HCT116 (cell line): ENCODE measurements around the gene CLDN2. TPM values are rescaled to one million over a fixed set of nuclear protein-coding genes. Genes with fewer than 3 reads are reported as not detected.

Experiments
- ATAC-seq: fragments of 200-7000 bp; cut with Tn5 transposase; 2 replicates; pipeline ENCODE4 v1.9.1; 2020; ENCODE audit warnings: mild to moderate bottlenecking, moderate library complexity
- BruUV-seq: library from RNA; stranded (reverse); fragments of 400-500 nt; replicated peaks from 2 replicates; lab custom pipeline; 2021; lab: Mats Ljungman, UMichigan
- CTCF ChIA-PET: fragments of 300-600 bp; sonication (Branson Sonifier 250); formaldehyde crosslinking; loops from one replicate; lab custom pipeline; 2021; ENCODE audit warnings: antibody characterized with exemption; lab: Charles Lee
- POLR2A ChIA-PET: fragments of 300-600, 350-600 bp; sonication (Branson Sonifier 250); formaldehyde crosslinking; loops from one replicate; lab custom pipeline; 2021; ENCODE audit warnings: antibody characterized with exemption; lab: Charles Lee
- RAD21 ChIA-PET, 2 experiments: fragments of 300-600 bp; sonication (Branson Sonifier 250); formaldehyde crosslinking; loops; one replicate each; lab custom pipeline; 2023; ENCODE audit warnings: low total read pairs in 2 of 2; ENCODE audit not compliant: uncharacterized antibody in 2 of 2, unreplicated experiment in 2 of 2, low non-redundant PET in 1 of 2; lab: Charles Lee
- DNase-seq: peaks from one replicate; pipeline ENCODE4 v3.0.0-alpha.2; 2010; ENCODE audit warnings: low read depth, low spot score
- H2AFZ ChIP-seq: fragments of 200-600 bp; shearing (Covaris generic), sonication (generic); 2 replicates; pipeline ENCODE4 v1.6.1; 2017; ENCODE audit warnings: low read depth, mixed run types, mixed read lengths, antibody characterized with exemption, low read length; ENCODE audit not compliant: poor library complexity, severe bottlenecking
- H3K27ac ChIP-seq: 2 replicates; pipeline ENCODE4 v1.5.1; 2012; ENCODE audit warnings: low read depth, low read length
- H3K27me3 ChIP-seq: fragments of 200-600 bp; sonication (generic); 2 replicates; pipeline ENCODE4 v1.6.1; 2016; ENCODE audit warnings: mixed run types, low read length, mixed read lengths; ENCODE audit not compliant: insufficient read depth
- H3K36me3 ChIP-seq, 2 experiments: fragments of 200-500 bp in 1 of 2; fragments of 200-600 bp in 1 of 2; sonication (Bioruptor generic) in 1 of 2; sonication (generic) in 1 of 2; 2 replicates each; pipeline versions ENCODE4 v1.5.1 to v1.6.1; 2014 to 2016; ENCODE audit warnings: low read length in 2 of 2, inconsistent platforms in 1 of 2, mixed read lengths in 1 of 2, mixed run types in 1 of 2; ENCODE audit not compliant: insufficient read depth in 2 of 2, control insufficient read depth in 1 of 2
- H3K4me1 ChIP-seq, 2 experiments: fragments of 200-600 bp in 1 of 2; sonication (generic) in 1 of 2; 2 replicates each; pipeline versions ENCODE4 v1.5.1 to v1.6.1; 2012 to 2017; ENCODE audit warnings: low read length in 2 of 2, inconsistent platforms in 1 of 2, mild to moderate bottlenecking in 1 of 2, mixed read lengths in 1 of 2, mixed run types in 1 of 2, moderate library complexity in 1 of 2; ENCODE audit not compliant: insufficient read depth in 2 of 2, control insufficient read depth in 1 of 2
- H3K4me2 ChIP-seq: fragments of 200-600 bp; sonication (generic); 2 replicates; pipeline ENCODE4 v1.6.1; 2017; ENCODE audit warnings: mixed run types, low read length, mixed read lengths
- H3K4me3 ChIP-seq, 2 experiments: fragments of 200-600 bp in 1 of 2; sonication (generic) in 1 of 2; replicated peaks in 1 of 2; 2 replicates each; pipeline ENCODE4 v1.5.1; 2011 to 2016; ENCODE audit warnings: low read length in 2 of 2, control low read depth in 1 of 2, low read depth in 1 of 2, mild to moderate bottlenecking in 1 of 2, mixed read lengths in 1 of 2, mixed run types in 1 of 2
- H3K79me2 ChIP-seq: fragments of 200-600 bp; sonication (generic); 2 replicates; pipeline ENCODE4 v1.6.1; 2017; ENCODE audit warnings: mild to moderate bottlenecking, mixed run types, low read length, moderate library complexity, mixed read lengths; ENCODE audit not compliant: insufficient read depth
- H3K9ac ChIP-seq: fragments of 200-600 bp; sonication (generic); 2 replicates; pipeline ENCODE4 v1.6.1; 2016; ENCODE audit warnings: low read length, mixed read lengths
- H3K9me2 ChIP-seq: fragments of 200-600 bp; sonication (generic), shearing (Covaris generic); 2 replicates; pipeline ENCODE4 v1.6.1; 2017; ENCODE audit warnings: mixed run types, mild to moderate bottlenecking, moderate library complexity; ENCODE audit not compliant: insufficient read depth
- H3K9me3 ChIP-seq, 2 experiments: fragments of 200-500 bp in 1 of 2; fragments of 200-600 bp in 1 of 2; sonication (Bioruptor generic) in 1 of 2; sonication (generic) in 1 of 2; 2 replicates each; pipeline ENCODE4 v1.6.1; 2014 to 2017; ENCODE audit warnings: low read length in 2 of 2, mixed read lengths in 2 of 2, inconsistent platforms in 1 of 2, low read depth in 1 of 2, mild to moderate bottlenecking in 1 of 2, mixed run types in 1 of 2, moderate library complexity in 1 of 2; ENCODE audit not compliant: control insufficient read depth in 1 of 2, insufficient read depth in 1 of 2
- H4K20me1 ChIP-seq: fragments of 200-600 bp; sonication (generic), shearing (Covaris generic); 2 replicates; pipeline ENCODE4 v1.6.1; 2017; ENCODE audit warnings: mixed run types, mild to moderate bottlenecking, moderate library complexity; ENCODE audit not compliant: insufficient read depth
- CBX3 ChIP-seq: IDR thresholded peaks from 2 replicates; pipeline ENCODE4 v1.6.1; 2012; ENCODE audit warnings: low read depth
- CEBPB ChIP-seq: IDR thresholded peaks from 2 replicates; pipeline ENCODE4 v1.6.1; 2012; ENCODE audit warnings: low read depth
- CTCF ChIP-seq, 3 experiments: fragments of 200-600 bp in 1 of 3; sonication (generic) in 1 of 3; IDR thresholded peaks in 2 of 3; conservative IDR thresholded peaks in 1 of 3; 2 replicates each; pipeline ENCODE4 v1.5.1; 2012 to 2017; ENCODE audit warnings: low read depth in 2 of 3, low read length in 2 of 3, antibody characterized with exemption in 1 of 3, borderline replicate concordance in 1 of 3, control low read depth in 1 of 3, mild to moderate bottlenecking in 1 of 3, mixed read lengths in 1 of 3, mixed run types in 1 of 3, moderate library complexity in 1 of 3; ENCODE audit not compliant: insufficient read depth in 1 of 3
- EGR1 ChIP-seq: IDR thresholded peaks from 2 replicates; pipeline ENCODE4 v1.6.1; 2012; ENCODE audit warnings: low read depth
- EZH2phosphoT487 ChIP-seq: fragments of 200-600 bp; IDR thresholded peaks from 2 replicates; pipeline ENCODE4 v1.6.1; 2018; ENCODE audit warnings: antibody characterized with exemption, borderline replicate concordance
- POLR2A ChIP-seq: IDR thresholded peaks from 2 replicates; pipeline ENCODE4 v1.7.0; 2011; ENCODE audit warnings: borderline replicate concordance; ENCODE audit not compliant: insufficient read depth, insufficient read length; ENCODE audit errors: extremely low read depth
- SRF ChIP-seq: IDR thresholded peaks from 2 replicates; pipeline ENCODE4 v1.6.1; 2012; ENCODE audit warnings: low read depth
- TCF7L2 ChIP-seq: IDR thresholded peaks from 2 replicates; pipeline ENCODE4 v1.7.0; 2011; ENCODE audit warnings: borderline replicate concordance, inconsistent platforms; ENCODE audit not compliant: insufficient read depth, insufficient read length; ENCODE audit errors: extremely low read depth
- ZFX ChIP-seq: fragments of 450-650 bp; IDR thresholded peaks from 2 replicates; pipeline ENCODE4 v1.6.1; 2017
- intact Hi-C: fragments of 100-400 bp; cut with micrococcal nuclease; formaldehyde crosslinking; loops from 2 replicates; pipeline ENCODE4 v1.10.0; 2022
- total RNA-seq: library from RNA; stranded (reverse); gene quantifications from one replicate; pipeline ENCODE4 v1.2.1, GENCODE V29; 2021; ENCODE audit not compliant: unreplicated experiment

The CLDN2 gene
- total RNA-seq, 1 experiment from 2014 or later: 0.10 TPM

DNA sequence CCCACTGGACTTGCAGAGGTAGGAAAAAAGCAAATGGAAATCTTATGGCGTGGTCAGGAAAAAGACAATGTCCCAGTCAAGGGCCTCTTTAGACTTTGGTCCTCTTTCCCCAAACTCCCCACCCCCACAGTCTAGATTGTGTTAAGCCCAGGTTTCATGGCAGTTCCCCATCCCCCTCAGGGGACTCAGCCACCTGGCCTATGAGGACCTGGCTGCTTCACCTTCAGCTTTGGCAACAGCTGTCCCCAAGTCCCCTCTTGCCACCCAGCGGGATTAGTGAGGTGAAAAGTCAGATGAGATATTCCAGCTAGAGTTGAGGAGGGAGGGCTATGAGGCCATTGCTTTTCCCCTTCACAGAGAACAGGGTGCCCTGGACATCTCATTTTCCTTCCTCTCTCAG is 17.5 kb upstream of the CLDN2 start:
- H3K9me2 ChIP-seq: no peaks in the 10 kb centered on the region
- ATAC-seq (no peak), DNase-seq (no peak)
- H3K4me2 ChIP-seq: no peak overlapping the region
- no peaks in the 10 kb centered on the region for H3K9me3 ChIP-seq
- no TSS peak for BruUV-seq
- ChIA-PET POLR2A (no interaction called here), CTCF (interaction anchor here (1.6 kb wide), 1 partner anchor 57 kb away, joined by 5 read pairs; no protein-coding TSS in a partner anchor), RAD21 (no interaction called here)
- no peak overlapping the region for H3K27ac ChIP-seq
- H3K27me3 ChIP-seq: no peaks in the 10 kb centered on the region
- peaks cover 5 to 14% of the 10 kb centered on the region in 2 experiments; a peak in 3 of 4 replicates for H3K4me1 ChIP-seq
- H3K9ac ChIP-seq: no peak overlapping the region
- H3K79me2 ChIP-seq: no peaks in the 10 kb centered on the region
- H4K20me1 ChIP-seq: no peaks in the 10 kb centered on the region
- no peaks in the 10 kb centered on the region for H3K36me3 ChIP-seq
- H3K4me3 ChIP-seq: no peak overlapping the region
- TF ChIP-seq EGR1 (no peak), ZFX (no peak), TCF7L2 (no peak), EZH2phosphoT487 (no peak), POLR2A (no peak), CBX3 (no peak), CEBPB (no peak), CTCF (IDR thresholded peaks at IDR 0.05 in 2 of 3, conservative IDR thresholded peaks at IDR 0.05 in 1 of 3; ENCODE audit: borderline replicate concordance in 1 of 3, insufficient read depth in 1 of 3, low read depth in 2 of 3, low read length in 2 of 3) (no peak), SRF (no peak)
- no peak overlapping the region for H2AFZ ChIP-seq
- intact Hi-C loops: no loop called here
